AG09309 (cell line): ENCODE measurements around the gene KAZN.

Source experiments
- DNase-seq: peaks from one replicate; pipeline ENCODE4 v3.0.0-alpha.2; 2010; ENCODE audit warnings: low read depth
- H3K4me3 ChIP-seq: 2 replicates; pipeline ENCODE4 v1.5.1; 2011; ENCODE audit warnings: mild to moderate bottlenecking, low read depth, low read length, moderate library complexity; ENCODE audit not compliant: control insufficient read depth
- CTCF ChIP-seq: IDR thresholded peaks from 2 replicates; pipeline ENCODE4 v1.5.1; 2011; ENCODE audit warnings: mild to moderate bottlenecking, low read depth, low read length, inconsistent platforms; ENCODE audit not compliant: insufficient read depth, control insufficient read depth; ENCODE audit errors: missing control alignments

Gene KAZN

GRCh38 chr1:15094719-15095495 is 496.4 kb downstream of the KAZN start:
- DNase-seq: no peak
- no peak overlapping the region for H3K4me3 ChIP-seq
- TF ChIP-seq CTCF: no peak

- no peak for DNase-seq
- no peak overlapping the region for H3K4me3 ChIP-seq
- no peak for TF ChIP-seq CTCF
Observed at GRCh38 chr1:15095496-15095875, 497.0 kb downstream of the KAZN start.

GRCh38 chr1:15096293-15096692 is 497.8 kb downstream of the KAZN start:
- no peak for DNase-seq
- no peak for TF ChIP-seq CTCF
- H3K4me3 ChIP-seq: no peak overlapping the region

- no peak overlapping the region for H3K4me3 ChIP-seq
- no peak for DNase-seq
- TF ChIP-seq CTCF: no peak
Observed at GRCh38 chr1:15098176-15099125, 500.0 kb downstream of the KAZN start.

GRCh38 chr1:15099441-15100120 is 501.1 kb downstream of the KAZN start:
- DNase-seq: no peak
- TF ChIP-seq CTCF: no peak

GRCh38 chr1:15100121-15100879 is 501.8 kb downstream of the KAZN start:
- DNase-seq: no peak
- peak; percentile 97 for TF ChIP-seq CTCF
- no peak overlapping the region for H3K4me3 ChIP-seq

More at GRCh38 chr1:15099441-15100120, 501.1 kb downstream of the KAZN start:
- no peak overlapping the region for H3K4me3 ChIP-seq
